Measurements from ENCODE around the gene MEGF6.

The MEGF6 gene

GRCh38 chr1:3551711-3552110, 59.6 kb downstream of the MEGF6 start:
- DNase-seq (ENCODE audit: insufficient read length): no peak
- TF ChIP-seq POLR2A (IDR thresholded peaks at IDR 0.05; ENCODE audit: low read depth, low read length) (no peak), POLR2AphosphoS5 (IDR thresholded peaks at IDR 0.05; ENCODE audit: low read depth, low read length) (no peak), TAF1 (IDR thresholded peaks at IDR 0.05; ENCODE audit: borderline replicate concordance, low read depth, low read length) (no peak)
- no peak for FAIRE-seq

GRCh38 chr1:3551290-3551678, 60.0 kb downstream of the MEGF6 start:
- DNase-seq (ENCODE audit: insufficient read length): no peak
- TF ChIP-seq TAF1 (IDR thresholded peaks at IDR 0.05; ENCODE audit: borderline replicate concordance, low read depth, low read length) (no peak), POLR2AphosphoS5 (IDR thresholded peaks at IDR 0.05; ENCODE audit: low read depth, low read length) (no peak), POLR2A (IDR thresholded peaks at IDR 0.05; ENCODE audit: low read depth, low read length) (no peak)
- FAIRE-seq: no peak

- TF ChIP-seq POLR2A (IDR thresholded peaks at IDR 0.05; ENCODE audit: low read depth, low read length): no peak
- no peak for TF ChIP-seq POLR2AphosphoS5 (IDR thresholded peaks at IDR 0.05; ENCODE audit: low read depth, low read length)
- no peak for TF ChIP-seq TAF1 (IDR thresholded peaks at IDR 0.05; ENCODE audit: borderline replicate concordance, low read depth, low read length)
- no peak for DNase-seq (ENCODE audit: insufficient read length)
- FAIRE-seq: no peak
These were observed 60.6 kb downstream of the MEGF6 start for GRCh38 chr1:3550511-3551289.

- no peak for TF ChIP-seq POLR2A (IDR thresholded peaks at IDR 0.05; ENCODE audit: low read depth, low read length)
- no peak for TF ChIP-seq TAF1 (IDR thresholded peaks at IDR 0.05; ENCODE audit: borderline replicate concordance, low read depth, low read length)
- no peak for TF ChIP-seq POLR2AphosphoS5 (IDR thresholded peaks at IDR 0.05; ENCODE audit: low read depth, low read length)
- FAIRE-seq: no peak
- DNase-seq (ENCODE audit: insufficient read length): no peak
These were observed 62.4 kb downstream of the MEGF6 start for GRCh38 chr1:3548895-3549294.

GRCh38 chr1:3548156-3548893, 63.0 kb downstream of the MEGF6 start:
- TF ChIP-seq POLR2A (IDR thresholded peaks at IDR 0.05; ENCODE audit: low read depth, low read length) (no peak), TAF1 (IDR thresholded peaks at IDR 0.05; ENCODE audit: borderline replicate concordance, low read depth, low read length) (no peak), POLR2AphosphoS5 (IDR thresholded peaks at IDR 0.05; ENCODE audit: low read depth, low read length) (no peak)
- FAIRE-seq (no peak), DNase-seq (ENCODE audit: insufficient read length) (no peak)

- FAIRE-seq: no peak
These were observed 64.0 kb downstream of the MEGF6 start for GRCh38 chr1:3547055-3548005.

GRCh38 chr1:3546048-3546384, 65.3 kb downstream of the MEGF6 start:
- no peak for DNase-seq (ENCODE audit: insufficient read length)
- no peak for FAIRE-seq
- no peak for TF ChIP-seq POLR2AphosphoS5 (IDR thresholded peaks at IDR 0.05; ENCODE audit: low read depth, low read length)
- TF ChIP-seq TAF1 (IDR thresholded peaks at IDR 0.05; ENCODE audit: borderline replicate concordance, low read depth, low read length): no peak
- TF ChIP-seq POLR2A (IDR thresholded peaks at IDR 0.05; ENCODE audit: low read depth, low read length): no peak

More at GRCh38 chr1:3547055-3548005, 64.0 kb downstream of the MEGF6 start:
- DNase-seq (ENCODE audit: insufficient read length): no peak
- no peak for TF ChIP-seq POLR2A (IDR thresholded peaks at IDR 0.05; ENCODE audit: low read depth, low read length)
- TF ChIP-seq POLR2AphosphoS5 (IDR thresholded peaks at IDR 0.05; ENCODE audit: low read depth, low read length): no peak
- TF ChIP-seq TAF1 (IDR thresholded peaks at IDR 0.05; ENCODE audit: borderline replicate concordance, low read depth, low read length): no peak

- FAIRE-seq: no peak
- TF ChIP-seq POLR2AphosphoS5 (IDR thresholded peaks at IDR 0.05; ENCODE audit: low read depth, low read length) (no peak), TAF1 (IDR thresholded peaks at IDR 0.05; ENCODE audit: borderline replicate concordance, low read depth, low read length) (no peak), POLR2A (IDR thresholded peaks at IDR 0.05; ENCODE audit: low read depth, low read length) (no peak)
- no peak for DNase-seq (ENCODE audit: insufficient read length)
These were observed 65.8 kb downstream of the MEGF6 start for GRCh38 chr1:3545363-3546047.

- DNase-seq (ENCODE audit: insufficient read length) (no peak), FAIRE-seq (no peak)
- TF ChIP-seq TAF1 (IDR thresholded peaks at IDR 0.05; ENCODE audit: borderline replicate concordance, low read depth, low read length) (no peak), POLR2AphosphoS5 (IDR thresholded peaks at IDR 0.05; ENCODE audit: low read depth, low read length) (no peak), POLR2A (IDR thresholded peaks at IDR 0.05; ENCODE audit: low read depth, low read length) (no peak)
These were observed 67.0 kb downstream of the MEGF6 start for GRCh38 chr1:3544040-3544977.
